SK-N-SH treated with all-trans-retinoic acid at 6 μM for 48 hours (cell line): ENCODE data around the gene GCC1.
"Not testable (repeated sequence)": the region's sequence is repeated elsewhere in the genome, so short reads cannot be mapped to it uniquely, and the experiment has no call there.

Experiments
- ATAC-seq: fragments of 200-7000 bp; cut with Tn5 transposase; 3 replicates; pipeline ENCODE4 v1.9.1; 2020; ENCODE audit warnings: mild to moderate bottlenecking, moderate library complexity
- ARNTL ChIP-seq: fragments of 450-650 bp; formaldehyde crosslinking; IDR thresholded peaks from 2 replicates; pipeline ENCODE4 v1.5.0; 2020; ENCODE audit warnings: low read depth, mild to moderate bottlenecking, moderate library complexity, borderline replicate concordance
- BACH2 ChIP-seq: fragments of 250-450 bp; sonication (Bioruptor Pico); IDR thresholded peaks from 2 replicates; pipeline ENCODE4 v1.9.0; 2021; ENCODE audit warnings: mild to moderate bottlenecking, borderline replicate concordance
- CREB5 ChIP-seq: fragments of 250-450 bp; sonication (Bioruptor Pico); IDR thresholded peaks from 2 replicates; pipeline ENCODE4 v1.5.1; 2020; ENCODE audit warnings: low read depth, mild to moderate bottlenecking, moderate library complexity
- CSDC2 ChIP-seq: fragments of 250-450 bp; sonication (Bioruptor Pico); IDR thresholded peaks from 2 replicates; pipeline ENCODE4 v1.5.0; 2020; ENCODE audit warnings: mild to moderate bottlenecking, moderate library complexity
- ESRRG ChIP-seq: fragments of 250-450 bp; sonication (Bioruptor Pico); IDR thresholded peaks from 2 replicates; pipeline ENCODE4 v1.6.1; 2021; ENCODE audit warnings: mild to moderate bottlenecking
- GLIS3 ChIP-seq: fragments of 250-450 bp; sonication (Bioruptor Pico); IDR thresholded peaks from 2 replicates; pipeline ENCODE4 v1.5.0; 2020; ENCODE audit warnings: mild to moderate bottlenecking, moderate library complexity
- ISL1 ChIP-seq: fragments of 250-450 bp; sonication (Bioruptor Pico); IDR thresholded peaks from 2 replicates; pipeline ENCODE4 v2.1.2; 2022; ENCODE audit warnings: mild to moderate bottlenecking, moderate library complexity
- OSR1 ChIP-seq: fragments of 250-450 bp; sonication (Bioruptor Pico); IDR thresholded peaks from 2 replicates; pipeline ENCODE4 v1.8.0; 2022; ENCODE audit warnings: moderate library complexity, mild to moderate bottlenecking, inconsistent platforms
- PATZ1 ChIP-seq: fragments of 250-450 bp; sonication (Bioruptor Pico); IDR thresholded peaks from 2 replicates; pipeline ENCODE4 v1.8.0; 2020; ENCODE audit warnings: mild to moderate bottlenecking, moderate library complexity, borderline replicate concordance
- PPARA ChIP-seq: fragments of 250-450 bp; sonication (Bioruptor Pico); IDR thresholded peaks from 2 replicates; pipeline ENCODE4 v1.5.0; 2020; ENCODE audit warnings: mild to moderate bottlenecking, borderline replicate concordance
- RARB ChIP-seq: fragments of 250-450 bp; sonication (Bioruptor Pico); IDR thresholded peaks from 2 replicates; pipeline ENCODE4 v1.8.0; 2021; ENCODE audit warnings: mild to moderate bottlenecking, moderate library complexity
- SNAI2 ChIP-seq: fragments of 250-450 bp; sonication (Bioruptor Pico); IDR thresholded peaks from 2 replicates; pipeline ENCODE4 v1.5.0; 2020; ENCODE audit warnings: mild to moderate bottlenecking, moderate library complexity
- TCF4 ChIP-seq: fragments of 250-450 bp; sonication (Bioruptor Pico); IDR thresholded peaks from 2 replicates; pipeline ENCODE4 v1.8.0; 2021; ENCODE audit warnings: mild to moderate bottlenecking, moderate library complexity, borderline replicate concordance
- TOX ChIP-seq: fragments of 250-450 bp; sonication (Bioruptor Pico); IDR thresholded peaks from 2 replicates; pipeline ENCODE4 v1.8.0; 2021; ENCODE audit warnings: mild to moderate bottlenecking, moderate library complexity, borderline replicate concordance
- ZC3H10 ChIP-seq: fragments of 250-450 bp; sonication (Bioruptor Pico); IDR thresholded peaks from 2 replicates; pipeline ENCODE4 v1.5.1; 2021; ENCODE audit warnings: mild to moderate bottlenecking, moderate library complexity
- ZFP3 ChIP-seq: fragments of 250-450 bp; sonication (Bioruptor Pico); IDR thresholded peaks from 2 replicates; pipeline ENCODE4 v1.5.0; 2020; ENCODE audit warnings: mild to moderate bottlenecking, moderate library complexity
- ZFP30 ChIP-seq: fragments of 450-650 bp; formaldehyde crosslinking; IDR thresholded peaks from 2 replicates; pipeline ENCODE4 v1.5.0; 2022; ENCODE audit warnings: mild to moderate bottlenecking, moderate library complexity
- ZNF565 ChIP-seq: fragments of 450-650 bp; formaldehyde crosslinking; conservative IDR thresholded peaks from 2 replicates; pipeline ENCODE4 v1.5.0; 2020; ENCODE audit warnings: low read depth, mild to moderate bottlenecking, moderate library complexity
- ZNF70 ChIP-seq: fragments of 450-650 bp; formaldehyde crosslinking; IDR thresholded peaks from 2 replicates; pipeline ENCODE4 v1.5.0; 2020; ENCODE audit warnings: mild to moderate bottlenecking, moderate library complexity
- ZNF8 ChIP-seq: fragments of 450-650 bp; formaldehyde crosslinking; IDR thresholded peaks from 2 replicates; pipeline ENCODE4 v1.5.0; 2020; ENCODE audit warnings: mild to moderate bottlenecking, moderate library complexity
- TF ChIP-seq, protein P1 (sequence below): fragments of 250-450 bp; sonication (Bioruptor Pico); IDR thresholded peaks from 2 replicates; pipeline ENCODE4 v1.8.0; 2021; ENCODE audit warnings: low read depth, mild to moderate bottlenecking, moderate library complexity, borderline replicate concordance
- TF ChIP-seq, protein P2 (sequence below): fragments of 250-450 bp; sonication (Bioruptor Pico); IDR thresholded peaks from 2 replicates; pipeline ENCODE4 v1.5.1; 2021; ENCODE audit warnings: mild to moderate bottlenecking, moderate library complexity

GCC1 gene

DNA sequence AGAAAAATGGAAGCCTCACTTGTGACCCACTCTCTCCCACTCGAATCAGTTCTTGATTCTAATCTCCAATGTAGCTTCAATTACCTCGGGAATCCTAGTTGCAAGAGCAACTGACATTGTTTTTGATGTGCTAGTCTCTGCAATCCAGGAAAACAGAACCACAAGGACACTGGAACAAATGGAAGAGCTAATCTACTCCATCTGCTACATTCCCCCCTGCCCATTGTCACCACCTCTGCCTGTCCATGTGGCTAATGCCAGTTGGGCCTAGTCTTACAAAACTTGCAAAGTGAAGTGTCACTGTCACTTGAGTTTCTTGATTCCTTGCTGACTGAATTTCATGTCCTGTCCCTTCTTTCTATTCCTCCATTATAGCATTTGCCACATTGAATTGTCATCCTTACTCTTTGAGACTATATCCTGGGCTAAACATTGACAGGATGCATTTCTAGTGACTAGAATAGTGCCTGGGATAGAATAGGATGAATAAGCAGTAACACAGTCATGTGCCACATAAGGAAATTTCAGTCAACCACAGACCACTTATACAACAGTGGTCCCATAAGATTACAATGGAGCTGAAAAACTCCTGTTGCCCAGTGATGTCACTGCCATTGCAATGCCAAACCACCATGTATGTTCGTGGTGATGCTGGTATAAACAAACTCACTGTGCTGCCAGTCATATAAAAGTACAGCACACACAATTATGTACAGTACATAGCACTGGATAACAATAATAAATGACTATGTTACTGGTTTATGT lies 13.5 kb downstream of the GCC1 start:
- TF ChIP-seq OSR1 (no peak), TOX (CRISPR knock-in tag) (no peak), RARB (CRISPR knock-in tag) (no peak), ZFP30 (no peak), ZNF8 (no peak), ARNTL (no peak), ZNF70 (no peak)
- TF ChIP-seq, protein P1, sequence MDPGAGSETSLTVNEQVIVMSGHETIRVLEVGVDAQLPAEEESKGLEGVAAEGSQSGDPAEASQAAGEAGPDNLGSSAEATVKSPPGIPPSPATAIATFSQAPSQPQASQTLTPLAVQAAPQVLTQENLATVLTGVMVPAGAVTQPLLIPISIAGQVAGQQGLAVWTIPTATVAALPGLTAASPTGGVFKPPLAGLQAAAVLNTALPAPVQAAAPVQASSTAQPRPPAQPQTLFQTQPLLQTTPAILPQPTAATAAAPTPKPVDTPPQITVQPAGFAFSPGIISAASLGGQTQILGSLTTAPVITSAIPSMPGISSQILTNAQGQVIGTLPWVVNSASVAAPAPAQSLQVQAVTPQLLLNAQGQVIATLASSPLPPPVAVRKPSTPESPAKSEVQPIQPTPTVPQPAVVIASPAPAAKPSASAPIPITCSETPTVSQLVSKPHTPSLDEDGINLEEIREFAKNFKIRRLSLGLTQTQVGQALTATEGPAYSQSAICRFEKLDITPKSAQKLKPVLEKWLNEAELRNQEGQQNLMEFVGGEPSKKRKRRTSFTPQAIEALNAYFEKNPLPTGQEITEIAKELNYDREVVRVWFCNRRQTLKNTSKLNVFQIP (CRISPR knock-in tag) = no peak
- no peak for ATAC-seq

DNA sequence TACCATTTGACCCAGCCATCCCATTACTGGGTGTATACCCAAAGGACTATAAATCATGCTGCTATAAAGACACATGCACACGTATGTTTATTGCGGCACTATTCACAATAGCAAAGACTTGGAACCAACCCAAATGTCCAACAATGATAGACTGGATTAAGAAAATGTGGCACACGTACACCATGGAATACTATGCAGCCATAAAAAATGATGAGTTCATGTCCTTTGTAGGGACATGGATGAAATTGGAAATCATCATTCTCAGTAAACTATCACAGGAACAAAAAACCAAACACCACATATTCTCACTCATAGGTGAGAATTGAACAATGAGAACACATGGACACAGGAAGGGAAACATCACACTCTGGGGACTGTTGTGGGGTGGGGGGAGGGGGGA lies 17.4 kb downstream of the GCC1 start:
- ATAC-seq = not testable (repeated sequence)

- TF ChIP-seq ARNTL (no peak), ZNF8 (no peak), OSR1 (no peak), SNAI2 (CRISPR knock-in tag) (no peak), TOX (CRISPR knock-in tag) (no peak), PPARA (no peak), ESRRG (CRISPR knock-in tag) (no peak), ZFP30 (no peak), BACH2 (CRISPR knock-in tag) (no peak), ZC3H10 (CRISPR knock-in tag) (no peak), CSDC2 (no peak), PATZ1 (CRISPR knock-in tag) (no peak), ZNF565 (CRISPR knock-in tag) (no peak), ZNF70 (no peak)
- TF ChIP-seq, protein P2, sequence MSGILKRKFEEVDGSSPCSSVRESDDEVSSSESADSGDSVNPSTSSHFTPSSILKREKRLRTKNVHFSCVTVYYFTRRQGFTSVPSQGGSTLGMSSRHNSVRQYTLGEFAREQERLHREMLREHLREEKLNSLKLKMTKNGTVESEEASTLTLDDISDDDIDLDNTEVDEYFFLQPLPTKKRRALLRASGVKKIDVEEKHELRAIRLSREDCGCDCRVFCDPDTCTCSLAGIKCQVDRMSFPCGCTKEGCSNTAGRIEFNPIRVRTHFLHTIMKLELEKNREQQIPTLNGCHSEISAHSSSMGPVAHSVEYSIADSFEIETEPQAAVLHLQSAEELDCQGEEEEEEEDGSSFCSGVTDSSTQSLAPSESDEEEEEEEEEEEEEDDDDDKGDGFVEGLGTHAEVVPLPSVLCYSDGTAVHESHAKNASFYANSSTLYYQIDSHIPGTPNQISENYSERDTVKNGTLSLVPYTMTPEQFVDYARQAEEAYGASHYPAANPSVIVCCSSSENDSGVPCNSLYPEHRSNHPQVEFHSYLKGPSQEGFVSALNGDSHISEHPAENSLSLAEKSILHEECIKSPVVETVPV = no peak
- TF ChIP-seq, protein P1 (CRISPR knock-in tag) = no peak
- TF ChIP-seq, all 23 proteins: peak for 0
- no peak for ATAC-seq
These were observed 19.2 kb downstream of the GCC1 start for GRCh38 chr7:127566242-127566641.

DNA sequence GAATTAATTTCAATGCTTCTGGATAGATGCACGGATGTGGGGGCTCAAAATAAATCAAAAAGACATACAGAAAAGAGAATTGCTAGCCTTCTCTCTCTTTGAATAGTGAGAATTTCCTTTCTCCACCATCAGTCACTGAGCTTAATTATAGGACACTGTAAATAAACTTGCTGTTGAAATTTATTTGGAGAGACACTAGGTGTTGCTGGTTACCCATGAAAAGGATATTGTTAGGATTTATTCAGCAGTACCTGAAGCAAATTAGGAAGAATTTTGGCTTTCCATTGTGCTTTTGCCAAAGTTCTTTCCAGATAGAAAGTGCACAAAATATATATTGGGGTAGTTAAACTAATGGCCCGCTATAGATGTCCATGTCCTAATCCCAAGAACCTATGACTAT lies 27.6 kb downstream of the GCC1 start:
- ATAC-seq = no peak
- TF ChIP-seq, protein P1 (CRISPR knock-in tag) = no peak
- TF ChIP-seq CREB5 (CRISPR knock-in tag) = no peak
- TF ChIP-seq OSR1 = no peak
- no peak for TF ChIP-seq PPARA
- TF ChIP-seq ZNF565 (CRISPR knock-in tag) = no peak
- TF ChIP-seq GLIS3 (CRISPR knock-in tag) = no peak
- TF ChIP-seq TOX (CRISPR knock-in tag) = no peak
- TF ChIP-seq, protein P2 = no peak
- no peak for TF ChIP-seq ISL1 (CRISPR knock-in tag)
- TF ChIP-seq CSDC2 = no peak
- TF ChIP-seq TCF4 (CRISPR knock-in tag) = no peak
- TF ChIP-seq ZNF70 = no peak
- TF ChIP-seq ZC3H10 (CRISPR knock-in tag) = no peak
- no peak for TF ChIP-seq ZNF8
- TF ChIP-seq ZFP3 = no peak
- TF ChIP-seq ZFP30 = no peak
- no peak for TF ChIP-seq RARB (CRISPR knock-in tag)
- TF ChIP-seq PATZ1 (CRISPR knock-in tag) = no peak
